ENCODE data around the gene RHBDD1.

RHBDD1 gene

DNA sequence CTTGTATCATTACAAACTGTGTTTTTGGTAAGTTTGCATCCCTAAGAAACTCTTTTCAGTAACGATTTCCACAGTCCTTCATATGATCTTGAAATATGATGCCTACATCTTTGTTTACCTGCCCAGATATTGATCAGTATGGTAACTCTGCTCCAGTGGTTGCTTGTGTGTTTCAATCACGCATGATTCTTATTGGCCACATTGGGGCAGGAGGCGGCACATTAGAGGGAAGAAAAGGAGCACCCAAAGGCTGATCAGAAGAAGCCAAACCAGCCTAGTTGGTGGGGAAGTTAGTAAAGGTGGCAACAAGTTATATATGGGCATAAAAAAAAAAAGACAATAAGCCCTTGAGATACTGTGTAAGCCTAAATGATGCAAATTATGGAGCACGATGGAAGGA lies 158.9 kb downstream of the RHBDD1 start:
- DNase-seq, result no peak

DNA sequence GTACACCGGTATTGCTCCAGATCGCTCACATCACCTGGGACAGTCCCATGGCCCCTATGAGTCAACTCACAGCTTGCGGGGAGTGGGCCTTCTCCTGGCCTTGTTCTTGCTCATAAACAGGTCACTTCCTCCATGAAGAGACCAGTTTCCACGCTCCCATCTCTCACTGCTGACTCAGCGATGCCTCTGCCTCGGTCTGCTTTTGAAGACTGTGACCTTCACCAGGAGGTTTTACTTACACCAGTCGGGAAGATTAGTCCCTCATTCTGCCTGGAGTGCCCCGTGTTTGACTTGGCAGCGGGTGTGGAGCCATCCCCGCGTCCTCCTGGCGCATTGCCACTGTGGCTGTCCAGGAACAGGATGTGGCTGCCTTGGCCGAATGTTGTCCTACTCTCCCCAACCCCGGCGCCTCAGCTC lies 159.8 kb downstream of the RHBDD1 start:
- DNase-seq, result no peak

DNA sequence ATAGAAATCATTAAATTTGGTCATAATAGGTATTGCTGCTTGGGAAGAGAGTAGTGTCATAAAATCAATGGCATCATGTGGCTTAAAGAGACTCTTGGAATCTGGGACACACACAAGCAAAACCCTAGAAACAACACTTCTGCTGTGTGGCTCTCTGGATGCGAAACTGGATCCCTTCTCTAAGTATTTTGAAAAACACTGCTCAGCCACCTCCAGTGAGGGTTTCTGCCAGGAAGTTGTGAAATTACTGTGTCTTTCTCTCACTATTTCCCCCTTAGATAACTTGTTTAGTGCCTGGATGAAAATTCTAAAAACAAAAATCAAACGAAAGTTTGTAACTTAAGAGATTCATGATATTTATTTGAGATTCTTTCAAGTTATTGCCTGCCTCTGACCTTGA lies 163.8 kb downstream of the RHBDD1 start:
- no peak for DNase-seq

GRCh38 chr2:227000123-227000522 lies 164.3 kb downstream of the RHBDD1 start:
- no peak for DNase-seq

DNA sequence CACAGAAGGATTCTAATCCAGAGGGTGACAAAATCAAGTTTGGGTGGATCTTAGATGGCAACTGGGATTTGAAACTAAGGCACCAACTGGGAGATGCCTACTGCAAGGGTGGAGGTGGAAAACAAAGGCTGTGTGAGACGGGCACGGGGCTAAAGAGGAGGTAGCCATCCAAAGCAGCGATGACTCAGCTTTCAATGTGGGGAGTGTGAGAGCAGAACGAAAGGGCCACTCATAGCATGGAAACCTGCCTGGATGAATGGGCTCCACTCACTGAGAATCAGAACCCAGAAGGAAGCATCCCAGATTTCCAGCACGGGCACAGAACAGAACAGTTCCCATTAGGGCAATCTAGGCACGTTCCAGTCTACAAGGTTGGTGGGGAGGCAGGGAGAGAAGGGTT lies 168.6 kb downstream of the RHBDD1 start:
- no peak for DNase-seq

DNA sequence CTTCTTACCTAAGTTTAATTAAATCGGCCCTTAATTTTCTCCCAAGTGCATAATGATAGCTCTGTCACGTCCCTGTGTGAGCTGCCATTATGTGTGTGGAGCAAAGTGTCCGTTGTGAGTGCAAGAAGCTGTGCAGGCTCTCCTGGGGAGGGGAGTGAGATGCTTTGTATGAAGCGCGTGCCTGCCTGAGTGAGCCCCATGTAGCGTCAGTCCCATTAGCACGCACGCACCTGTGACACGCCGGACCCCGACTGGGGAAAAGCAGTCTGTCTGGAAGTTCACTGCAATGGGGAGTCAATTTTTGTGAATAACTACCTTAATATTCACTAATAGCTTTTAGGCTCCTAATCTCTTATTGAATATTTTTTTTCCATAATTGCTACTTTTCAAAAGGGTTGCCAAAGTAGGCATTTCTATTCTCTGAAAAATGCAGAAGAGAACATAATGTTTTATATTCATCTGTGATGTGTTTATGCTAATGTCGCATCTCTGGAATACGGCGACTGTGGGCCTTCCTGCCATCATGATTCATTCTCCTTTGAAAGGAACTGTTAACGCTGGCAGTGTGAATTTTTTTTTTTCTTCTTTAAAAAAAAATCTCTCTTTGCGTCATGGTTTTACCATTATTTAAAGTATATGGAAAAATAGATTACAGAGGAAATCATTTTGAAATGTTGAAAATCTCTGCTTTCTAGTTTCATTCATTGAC lies 170.5 kb downstream of the RHBDD1 start:
- no peak for DNase-seq

DNA sequence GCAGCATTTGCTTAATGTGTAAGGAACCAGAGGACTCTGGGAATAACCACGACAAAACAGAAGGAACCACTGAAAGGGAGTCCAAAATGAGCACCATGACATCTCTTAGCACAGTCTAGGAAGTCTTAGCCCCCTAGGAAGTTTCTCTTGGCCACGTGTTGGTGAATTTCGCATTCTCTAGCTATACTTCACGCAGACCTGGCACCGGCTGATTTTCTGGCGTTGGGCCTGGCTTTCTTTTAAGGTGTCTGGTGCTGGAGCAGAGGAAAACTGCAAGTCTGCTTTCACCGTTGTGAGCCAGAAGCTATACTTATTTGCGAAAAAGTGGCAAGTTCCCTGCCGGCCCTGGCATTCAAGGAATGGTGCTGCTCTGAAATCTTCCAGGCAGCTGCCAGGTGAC lies 171.3 kb downstream of the RHBDD1 start:
- no peak for DNase-seq

- DNase-seq, result no peak
Measured at GRCh38 chr2:227007940-227008339, 172.1 kb downstream of the RHBDD1 start.

GRCh38 chr2:227010433-227010832 lies 174.6 kb downstream of the RHBDD1 start:
- no peak for DNase-seq

- DNase-seq, result no peak
Measured at GRCh38 chr2:227013330-227013729, 177.5 kb downstream of the RHBDD1 start.

DNA sequence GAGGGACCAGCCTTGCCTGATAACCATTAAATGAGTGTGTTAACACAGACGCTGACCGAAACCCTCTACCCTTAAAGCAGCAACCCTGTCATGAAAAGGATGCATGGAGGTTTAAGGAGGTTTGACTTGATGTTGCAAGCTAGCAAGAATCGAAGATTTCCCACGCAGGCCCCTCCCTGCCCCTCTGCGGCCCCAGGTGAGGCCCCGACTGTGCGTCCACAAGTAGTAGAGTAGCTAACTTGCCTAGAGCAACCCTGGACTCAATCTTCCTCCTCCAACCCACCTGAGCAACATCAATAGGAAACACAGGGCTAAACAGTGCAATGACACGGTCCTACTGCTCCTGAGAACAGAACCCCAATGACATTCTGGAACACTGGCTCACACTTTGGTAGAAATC lies 178.0 kb downstream of the RHBDD1 start:
- DNase-seq, result no peak

DNA sequence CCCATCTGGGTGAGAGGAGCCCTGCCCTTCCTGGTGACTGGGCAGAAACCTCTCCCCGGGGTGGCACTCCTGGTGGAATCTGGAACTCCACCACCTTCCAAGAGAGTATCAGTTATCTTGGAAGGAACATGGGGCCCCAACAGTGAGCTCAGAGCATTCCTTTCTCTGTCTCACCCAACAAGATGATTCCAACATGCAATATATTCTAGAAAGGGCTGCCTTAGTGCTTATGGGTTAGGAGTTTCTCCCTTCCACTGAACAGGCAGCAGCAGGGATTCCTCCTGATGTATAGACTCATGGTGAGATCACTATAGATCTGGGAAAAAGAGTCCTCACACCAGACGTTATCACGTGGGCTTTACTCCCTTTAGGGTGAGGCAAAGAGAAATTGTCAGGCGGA lies 181.0 kb downstream of the RHBDD1 start:
- no peak for DNase-seq

GRCh38 chr2:227020416-227020815 lies 184.6 kb downstream of the RHBDD1 start:
- no peak for DNase-seq

DNA sequence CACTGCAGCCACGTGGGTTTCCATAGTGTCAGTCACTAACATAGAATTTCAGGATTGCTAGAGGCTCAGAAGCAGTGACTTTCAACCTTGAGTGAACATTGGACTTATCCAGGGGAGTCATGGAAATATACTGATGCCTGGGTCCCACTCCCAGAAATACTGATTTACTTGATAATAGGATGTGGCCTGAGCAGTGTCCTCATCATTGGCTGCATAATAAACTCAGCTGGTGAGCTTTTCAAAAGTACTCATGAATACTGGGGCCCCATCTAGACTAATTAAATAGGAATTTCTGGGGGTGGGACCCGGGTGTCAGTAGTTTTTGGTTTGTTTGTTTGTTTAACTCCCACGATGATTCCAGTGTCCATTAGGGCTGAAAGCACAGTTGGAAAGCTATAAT lies 186.8 kb downstream of the RHBDD1 start:
- no peak for DNase-seq

DNA sequence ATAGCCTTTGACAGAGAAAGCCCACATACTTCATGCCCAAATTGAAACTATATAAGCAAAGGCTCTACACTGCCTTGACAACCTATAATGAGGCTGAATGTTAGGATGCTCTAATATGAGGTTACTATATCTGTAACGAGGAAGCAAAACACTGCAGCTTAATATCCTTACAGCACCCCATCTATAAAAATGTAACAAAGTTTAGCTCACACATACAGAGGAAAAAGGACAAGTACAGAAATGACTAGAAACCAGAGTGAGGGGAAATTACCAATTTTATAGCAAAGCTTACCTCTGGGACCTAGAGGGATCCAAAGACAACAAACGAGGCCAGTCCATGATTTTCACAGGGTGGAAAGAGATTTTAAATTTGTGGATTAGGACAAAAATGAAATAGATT lies 189.7 kb downstream of the RHBDD1 start:
- DNase-seq, result no peak

DNA sequence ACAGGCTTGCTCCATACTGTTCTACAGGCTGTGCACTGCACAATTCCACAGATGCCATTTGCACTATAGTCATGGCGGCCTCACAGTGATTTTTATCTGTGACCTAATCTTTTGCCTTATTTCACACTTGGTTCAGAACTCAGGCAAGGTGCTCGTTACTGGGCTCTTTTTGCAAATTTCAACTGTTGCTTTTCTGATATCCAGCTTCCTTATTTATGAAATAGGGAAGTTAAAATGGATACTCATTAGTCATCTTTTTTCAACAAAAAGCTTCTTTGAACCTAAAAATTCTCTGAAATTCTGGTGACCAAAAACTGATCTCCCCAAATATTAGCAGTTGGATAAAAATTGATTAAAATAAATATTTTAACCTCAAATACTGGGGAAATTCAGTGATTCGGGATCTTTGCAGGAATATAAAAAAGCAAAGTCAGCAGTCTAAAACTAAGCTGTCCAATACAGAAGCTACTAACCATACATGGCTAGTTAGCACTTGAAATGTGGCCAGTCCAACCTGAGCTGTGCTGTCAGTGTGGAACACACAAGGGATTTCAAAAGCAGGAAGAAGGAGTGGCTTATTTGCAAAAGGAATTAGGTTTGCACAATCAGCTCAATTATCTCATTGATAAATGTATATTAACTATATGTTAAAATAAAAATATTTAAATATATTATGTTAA lies 193.7 kb downstream of the RHBDD1 start:
- no peak for DNase-seq

- no peak for DNase-seq
Measured at GRCh38 chr2:227030789-227031188, 194.9 kb downstream of the RHBDD1 start.

DNA sequence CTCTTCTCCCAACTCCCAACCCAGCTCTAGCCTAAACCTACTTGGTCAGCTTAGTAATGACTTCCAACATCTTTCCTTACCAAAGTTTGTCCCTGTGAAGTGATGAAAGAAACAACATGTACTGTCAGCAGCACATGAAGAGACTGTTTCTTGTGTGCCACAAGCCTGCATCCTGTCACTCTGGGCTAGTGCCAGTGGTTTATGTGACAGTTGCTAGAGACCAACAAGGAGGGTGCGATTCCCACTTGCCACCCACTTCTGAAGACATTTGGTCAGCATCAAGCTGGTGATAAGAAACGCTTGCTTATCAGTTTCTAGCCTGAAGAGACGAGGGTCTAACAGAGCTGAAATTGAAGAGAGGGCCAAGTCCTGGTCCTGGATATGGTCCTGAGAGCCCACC lies 195.5 kb downstream of the RHBDD1 start:
- DNase-seq, result no peak

DNA sequence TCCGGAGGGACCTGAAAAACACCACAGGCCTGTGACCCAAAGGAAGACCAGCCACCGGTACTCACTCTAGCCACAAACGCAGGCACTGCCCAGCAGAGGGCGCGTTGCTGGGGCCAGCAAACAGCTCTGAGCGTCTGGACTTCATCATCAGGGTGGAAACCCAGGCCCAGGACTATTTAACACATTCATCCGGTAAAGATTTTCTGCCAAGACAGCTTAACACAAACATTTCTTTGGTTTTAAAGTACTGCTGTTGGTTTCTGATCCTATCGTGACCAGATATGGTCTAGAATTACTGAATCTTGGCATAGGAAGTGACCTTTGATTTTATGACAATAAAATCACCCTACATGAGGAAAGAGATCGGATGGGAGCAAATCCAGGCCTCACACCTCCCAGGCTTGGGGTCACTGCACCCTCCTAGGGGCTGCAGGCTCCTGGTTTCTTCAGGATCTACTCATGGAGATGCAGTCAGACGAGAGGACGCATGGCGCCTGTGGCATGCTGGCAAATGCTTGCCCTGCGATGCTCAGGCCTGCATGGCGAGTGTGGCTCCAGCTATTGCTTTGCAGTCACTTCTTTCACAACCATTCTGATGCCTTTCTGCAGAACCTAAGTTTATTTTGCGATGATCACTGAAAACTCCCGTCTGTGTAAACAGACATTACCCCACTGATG lies 197.8 kb downstream of the RHBDD1 start:
- DNase-seq, result peak; percentile 4

DNA sequence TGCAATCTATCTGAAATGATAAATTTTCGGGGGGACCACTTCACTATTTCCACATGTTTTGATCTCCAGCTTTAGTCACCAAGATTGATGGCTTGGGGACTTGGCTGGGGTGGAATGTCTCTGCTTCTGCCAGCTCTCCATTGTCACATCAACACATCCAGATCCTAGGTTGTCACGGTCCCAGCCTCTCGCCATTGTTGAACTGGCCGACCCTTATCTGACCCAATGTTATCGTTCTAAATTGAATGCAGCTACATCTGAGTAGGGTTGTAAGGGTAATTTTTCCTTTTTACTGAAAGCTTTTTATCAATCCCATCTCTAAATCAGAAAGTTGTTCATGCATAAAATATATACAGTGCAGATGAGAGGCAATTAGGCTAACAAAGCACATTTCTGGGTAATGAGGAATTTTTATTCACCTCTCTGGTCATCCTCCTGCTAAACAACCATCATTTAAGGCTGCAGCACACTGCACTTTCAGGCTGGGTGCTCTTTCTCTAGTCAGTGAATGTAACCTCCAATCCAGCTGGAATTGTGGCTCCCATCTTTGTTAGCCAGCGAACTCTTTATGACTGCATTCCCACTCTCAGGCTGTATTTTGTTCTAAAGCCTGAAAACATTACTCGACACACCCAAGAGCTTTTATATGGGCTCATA lies 200.0 kb downstream of the RHBDD1 start:
- DNase-seq, result no peak

DNA sequence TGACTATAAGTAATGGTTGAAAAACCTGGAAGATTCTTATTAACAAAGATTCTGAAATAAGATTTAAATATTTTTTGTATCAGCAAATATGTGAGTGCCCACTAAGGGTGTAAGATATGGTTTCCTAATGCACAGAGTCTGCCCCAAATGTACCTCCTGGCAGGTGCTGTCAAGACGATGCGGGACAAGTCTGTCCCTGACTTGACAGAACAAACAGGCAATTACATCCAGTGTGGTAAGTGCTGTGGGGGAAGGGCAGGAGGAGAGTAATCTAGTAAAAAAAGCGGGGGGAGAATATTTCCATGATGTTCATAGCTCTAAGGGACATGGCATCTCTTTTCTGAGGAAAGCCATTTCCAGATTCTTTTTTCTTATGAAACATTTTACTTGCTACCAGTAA lies 200.7 kb downstream of the RHBDD1 start:
- DNase-seq, result peak; percentile 9

DNA sequence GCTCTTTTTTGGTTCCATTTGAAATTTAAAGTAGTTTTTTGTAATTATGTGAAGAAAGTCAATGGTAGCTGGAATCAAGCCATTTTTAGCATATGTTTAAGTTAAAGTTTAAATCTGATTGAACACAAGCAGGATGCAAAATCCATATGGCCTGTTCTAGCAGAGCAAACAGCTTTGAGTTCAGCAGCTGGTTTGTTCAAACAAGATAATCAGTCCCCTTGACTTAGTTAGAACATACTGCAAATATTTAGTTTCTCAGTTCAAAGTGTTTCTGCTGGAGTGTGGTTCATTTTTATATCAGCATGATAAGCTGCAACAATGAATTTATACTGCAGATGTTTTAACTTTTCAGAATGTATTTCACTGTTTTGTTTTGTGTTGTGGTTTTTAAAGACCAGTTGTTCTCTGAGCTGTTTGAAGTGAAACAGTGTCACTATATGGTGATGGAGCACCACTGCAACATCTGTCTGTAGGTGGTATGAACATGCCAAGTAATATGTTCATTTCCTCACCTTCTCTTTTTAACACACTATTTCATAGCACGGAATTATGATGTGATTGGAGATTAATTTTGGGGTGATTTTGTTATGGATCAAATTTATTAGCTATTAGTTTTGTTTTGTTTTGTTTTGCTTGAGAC lies 202.8 kb downstream of the RHBDD1 start:
- peak; percentile 34 for DNase-seq

DNA sequence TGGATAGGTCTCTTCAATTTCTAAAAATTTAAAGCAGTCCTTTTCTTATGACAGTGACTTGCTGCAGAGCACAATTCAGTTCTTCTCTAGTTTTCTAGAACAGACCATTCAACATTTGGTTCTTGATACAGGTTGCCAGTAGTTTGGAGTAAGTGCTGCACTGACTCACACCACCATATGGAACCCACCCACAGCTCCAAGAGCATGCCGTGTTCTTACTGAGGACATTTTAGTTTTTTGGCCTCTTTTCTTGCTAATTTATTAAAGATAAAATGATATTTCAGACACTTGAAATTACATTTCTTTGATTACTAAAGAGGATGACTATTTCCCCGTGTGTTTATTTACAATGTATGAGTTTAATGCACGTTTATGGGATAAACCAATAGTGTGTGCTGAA lies 208.1 kb downstream of the RHBDD1 start:
- no peak for DNase-seq
